ENCODE measurements around the gene TGFBR3.

Gene TGFBR3

GRCh38 chr1:91651243-91651642 is 234.7 kb downstream of the TGFBR3 start:
- DNase-seq (ENCODE audit: low read depth): no peak
- TF ChIP-seq CTCF (IDR thresholded peaks at IDR 0.05; ENCODE audit: insufficient read depth, low read depth, low read length, missing control alignments): no peak
- H3K4me3 ChIP-seq (ENCODE audit: low read length): no peak overlapping the region

DNA sequence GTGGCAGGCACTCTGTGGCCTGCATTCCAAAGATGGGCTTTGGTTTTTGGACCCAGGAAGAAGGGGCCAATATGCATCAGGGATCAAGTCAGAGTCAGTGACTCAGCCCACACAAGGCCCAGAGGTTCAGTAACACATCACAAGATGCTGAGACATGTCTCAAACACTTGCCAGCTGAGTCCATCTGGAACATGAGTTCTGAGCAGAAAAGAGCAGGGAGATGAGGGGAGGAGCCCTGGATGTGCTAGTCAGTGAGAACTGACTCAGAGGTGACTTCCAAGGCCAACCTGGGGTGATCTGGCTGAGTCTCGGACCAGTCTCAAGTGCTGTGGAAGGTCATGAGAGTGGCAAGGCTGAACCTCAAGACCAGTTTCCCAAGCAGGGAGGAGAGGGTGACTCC is 235.2 kb downstream of the TGFBR3 start:
- DNase-seq (ENCODE audit: low read depth): peak; percentile 92

DNA sequence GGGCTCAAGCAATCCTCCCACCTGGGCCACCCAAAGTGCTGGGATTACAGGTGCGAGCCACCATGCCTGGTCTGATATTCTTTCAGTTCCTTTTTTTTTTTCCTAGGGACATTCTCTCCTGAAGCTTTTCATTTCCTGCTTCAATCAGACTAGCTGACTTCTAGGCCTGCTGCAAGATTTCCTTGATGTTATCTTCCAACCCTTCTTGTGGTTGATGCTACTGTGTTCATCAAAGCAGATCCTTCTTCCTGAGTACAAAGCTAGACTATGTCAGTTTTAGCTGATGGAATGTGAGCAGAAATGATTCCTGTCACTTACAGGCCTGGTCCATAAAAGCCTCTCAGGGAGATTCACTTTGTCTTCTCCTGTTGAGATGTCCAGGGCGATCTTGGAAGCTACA is 238.9 kb downstream of the TGFBR3 start:
- no peak for DNase-seq (ENCODE audit: low read depth)
- no peak for TF ChIP-seq CTCF (IDR thresholded peaks at IDR 0.05; ENCODE audit: insufficient read depth, low read depth, low read length, missing control alignments)
- H3K4me3 ChIP-seq (ENCODE audit: low read length): no peak overlapping the region

More for the DNA sequence above, 235.2 kb downstream of the TGFBR3 start:
- no peak for TF ChIP-seq CTCF (IDR thresholded peaks at IDR 0.05; ENCODE audit: insufficient read depth, low read depth, low read length, missing control alignments)
- H3K4me3 ChIP-seq (ENCODE audit: low read length): no peak overlapping the region

- no peak for DNase-seq (ENCODE audit: low read depth)
- H3K4me3 ChIP-seq (ENCODE audit: low read length): no peak overlapping the region
- no peak for TF ChIP-seq CTCF (IDR thresholded peaks at IDR 0.05; ENCODE audit: insufficient read depth, low read depth, low read length, missing control alignments)
Measured at GRCh38 chr1:91645031-91645430, 240.9 kb downstream of the TGFBR3 start.

- H3K4me3 ChIP-seq (ENCODE audit: low read length): no peak overlapping the region
- no peak for TF ChIP-seq CTCF (IDR thresholded peaks at IDR 0.05; ENCODE audit: insufficient read depth, low read depth, low read length, missing control alignments)
- DNase-seq (ENCODE audit: low read depth): no peak
Measured at GRCh38 chr1:91643431-91643830, 242.5 kb downstream of the TGFBR3 start.

GRCh38 chr1:91640877-91641526 is 244.9 kb downstream of the TGFBR3 start:
- no peak for DNase-seq (ENCODE audit: low read depth)
- H3K4me3 ChIP-seq (ENCODE audit: low read length): no peak overlapping the region
- TF ChIP-seq CTCF (IDR thresholded peaks at IDR 0.05; ENCODE audit: insufficient read depth, low read depth, low read length, missing control alignments): no peak

DNA sequence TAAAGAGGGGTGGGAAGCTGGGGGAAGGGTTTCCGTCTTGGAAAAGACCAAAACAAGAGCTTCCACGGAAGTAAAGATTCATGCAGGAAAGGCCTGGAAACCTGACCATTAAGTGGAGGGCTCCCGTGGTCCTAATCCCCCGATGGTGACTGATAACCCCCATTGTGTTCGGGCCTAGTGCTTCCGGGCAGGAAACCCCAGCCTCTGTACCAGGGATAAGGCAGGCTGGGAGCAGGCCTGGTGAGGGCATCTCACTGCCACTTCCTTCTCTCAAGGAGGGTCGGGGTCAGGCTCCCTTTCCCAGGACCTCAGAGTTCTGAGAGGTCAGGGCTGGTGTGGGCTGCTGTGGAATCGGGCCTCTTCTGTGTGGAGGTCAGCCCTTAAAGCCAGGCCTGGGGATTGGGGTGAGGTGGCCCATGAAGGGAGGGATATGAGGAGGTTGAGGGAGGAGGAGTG is 248.4 kb downstream of the TGFBR3 start:
- TF ChIP-seq CTCF (IDR thresholded peaks at IDR 0.05; ENCODE audit: insufficient read depth, low read depth, low read length, missing control alignments): no peak
- no peak overlapping the region for H3K4me3 ChIP-seq (ENCODE audit: low read length)
- DNase-seq (ENCODE audit: low read depth): no peak
